HCT116 (cell line): ENCODE results near the gene NELL1. TPM values are rescaled to one million over a fixed set of nuclear protein-coding genes. Genes with fewer than 3 reads are reported as not detected.

Source experiments
- ATAC-seq: fragments of 200-7000 bp; cut with Tn5 transposase; 2 replicates; pipeline ENCODE4 v1.9.1; 2020; ENCODE audit warnings: mild to moderate bottlenecking, moderate library complexity
- BruUV-seq: library from RNA; stranded (reverse); fragments of 400-500 nt; replicated peaks from 2 replicates; lab custom pipeline; 2021; lab: Mats Ljungman, UMichigan
- CTCF ChIA-PET: fragments of 300-600 bp; sonication (Branson Sonifier 250); formaldehyde crosslinking; loops from one replicate; lab custom pipeline; 2021; ENCODE audit warnings: antibody characterized with exemption; lab: Charles Lee
- POLR2A ChIA-PET: fragments of 300-600, 350-600 bp; sonication (Branson Sonifier 250); formaldehyde crosslinking; loops from one replicate; lab custom pipeline; 2021; ENCODE audit warnings: antibody characterized with exemption; lab: Charles Lee
- RAD21 ChIA-PET, 2 experiments: fragments of 300-600 bp; sonication (Branson Sonifier 250); formaldehyde crosslinking; loops; one replicate each; lab custom pipeline; 2023; ENCODE audit warnings: low total read pairs in 2 of 2; ENCODE audit not compliant: uncharacterized antibody in 2 of 2, unreplicated experiment in 2 of 2, low non-redundant PET in 1 of 2; lab: Charles Lee
- DNase-seq: peaks from one replicate; pipeline ENCODE4 v3.0.0-alpha.2; 2010; ENCODE audit warnings: low read depth, low spot score
- H2AFZ ChIP-seq: fragments of 200-600 bp; shearing (Covaris generic), sonication (generic); 2 replicates; pipeline ENCODE4 v1.6.1; 2017; ENCODE audit warnings: low read depth, mixed run types, mixed read lengths, antibody characterized with exemption, low read length; ENCODE audit not compliant: poor library complexity, severe bottlenecking
- H3K27ac ChIP-seq: 2 replicates; pipeline ENCODE4 v1.5.1; 2012; ENCODE audit warnings: low read depth, low read length
- H3K27me3 ChIP-seq: fragments of 200-600 bp; sonication (generic); 2 replicates; pipeline ENCODE4 v1.6.1; 2016; ENCODE audit warnings: mixed run types, low read length, mixed read lengths; ENCODE audit not compliant: insufficient read depth
- H3K36me3 ChIP-seq, 2 experiments: fragments of 200-500 bp in 1 of 2; fragments of 200-600 bp in 1 of 2; sonication (Bioruptor generic) in 1 of 2; sonication (generic) in 1 of 2; 2 replicates each; pipeline versions ENCODE4 v1.5.1 to v1.6.1; 2014 to 2016; ENCODE audit warnings: low read length in 2 of 2, inconsistent platforms in 1 of 2, mixed read lengths in 1 of 2, mixed run types in 1 of 2; ENCODE audit not compliant: insufficient read depth in 2 of 2, control insufficient read depth in 1 of 2
- H3K4me1 ChIP-seq, 2 experiments: fragments of 200-600 bp in 1 of 2; sonication (generic) in 1 of 2; 2 replicates each; pipeline versions ENCODE4 v1.5.1 to v1.6.1; 2012 to 2017; ENCODE audit warnings: low read length in 2 of 2, inconsistent platforms in 1 of 2, mild to moderate bottlenecking in 1 of 2, mixed read lengths in 1 of 2, mixed run types in 1 of 2, moderate library complexity in 1 of 2; ENCODE audit not compliant: insufficient read depth in 2 of 2, control insufficient read depth in 1 of 2
- H3K4me2 ChIP-seq: fragments of 200-600 bp; sonication (generic); 2 replicates; pipeline ENCODE4 v1.6.1; 2017; ENCODE audit warnings: mixed run types, low read length, mixed read lengths
- H3K4me3 ChIP-seq, 2 experiments: fragments of 200-600 bp in 1 of 2; sonication (generic) in 1 of 2; replicated peaks in 1 of 2; 2 replicates each; pipeline ENCODE4 v1.5.1; 2011 to 2016; ENCODE audit warnings: low read length in 2 of 2, control low read depth in 1 of 2, low read depth in 1 of 2, mild to moderate bottlenecking in 1 of 2, mixed read lengths in 1 of 2, mixed run types in 1 of 2
- H3K79me2 ChIP-seq: fragments of 200-600 bp; sonication (generic); 2 replicates; pipeline ENCODE4 v1.6.1; 2017; ENCODE audit warnings: mild to moderate bottlenecking, mixed run types, low read length, moderate library complexity, mixed read lengths; ENCODE audit not compliant: insufficient read depth
- H3K9ac ChIP-seq: fragments of 200-600 bp; sonication (generic); 2 replicates; pipeline ENCODE4 v1.6.1; 2016; ENCODE audit warnings: low read length, mixed read lengths
- H3K9me2 ChIP-seq: fragments of 200-600 bp; sonication (generic), shearing (Covaris generic); 2 replicates; pipeline ENCODE4 v1.6.1; 2017; ENCODE audit warnings: mixed run types, mild to moderate bottlenecking, moderate library complexity; ENCODE audit not compliant: insufficient read depth
- H3K9me3 ChIP-seq, 2 experiments: fragments of 200-500 bp in 1 of 2; fragments of 200-600 bp in 1 of 2; sonication (Bioruptor generic) in 1 of 2; sonication (generic) in 1 of 2; 2 replicates each; pipeline ENCODE4 v1.6.1; 2014 to 2017; ENCODE audit warnings: low read length in 2 of 2, mixed read lengths in 2 of 2, inconsistent platforms in 1 of 2, low read depth in 1 of 2, mild to moderate bottlenecking in 1 of 2, mixed run types in 1 of 2, moderate library complexity in 1 of 2; ENCODE audit not compliant: control insufficient read depth in 1 of 2, insufficient read depth in 1 of 2
- H4K20me1 ChIP-seq: fragments of 200-600 bp; sonication (generic), shearing (Covaris generic); 2 replicates; pipeline ENCODE4 v1.6.1; 2017; ENCODE audit warnings: mixed run types, mild to moderate bottlenecking, moderate library complexity; ENCODE audit not compliant: insufficient read depth
- ELF1 ChIP-seq: IDR thresholded peaks from 2 replicates; pipeline ENCODE4 v1.6.1; 2012; ENCODE audit warnings: low read depth, borderline replicate concordance
- EZH2phosphoT487 ChIP-seq: fragments of 200-600 bp; IDR thresholded peaks from 2 replicates; pipeline ENCODE4 v1.6.1; 2018; ENCODE audit warnings: antibody characterized with exemption, borderline replicate concordance
- FOSL1 ChIP-seq: IDR thresholded peaks from 2 replicates; pipeline ENCODE4 v1.6.1; 2012; ENCODE audit warnings: low read depth
- SP1 ChIP-seq: IDR thresholded peaks from 2 replicates; pipeline ENCODE4 v1.6.1; 2012; ENCODE audit warnings: low read depth
- TCF7L2 ChIP-seq: IDR thresholded peaks from 2 replicates; pipeline ENCODE4 v1.7.0; 2011; ENCODE audit warnings: borderline replicate concordance, inconsistent platforms; ENCODE audit not compliant: insufficient read depth, insufficient read length; ENCODE audit errors: extremely low read depth
- intact Hi-C: fragments of 100-400 bp; cut with micrococcal nuclease; formaldehyde crosslinking; loops from 2 replicates; pipeline ENCODE4 v1.10.0; 2022
- total RNA-seq: library from RNA; stranded (reverse); gene quantifications from one replicate; pipeline ENCODE4 v1.2.1, GENCODE V29; 2021; ENCODE audit not compliant: unreplicated experiment
- TF ChIP-seq, protein P1 (sequence below), 3 experiments: fragments of 200-600 bp in 1 of 3; sonication (generic) in 1 of 3; IDR thresholded peaks in 2 of 3; conservative IDR thresholded peaks in 1 of 3; 2 replicates each; pipeline ENCODE4 v1.5.1; 2012 to 2017; ENCODE audit warnings: low read depth in 2 of 3, low read length in 2 of 3, antibody characterized with exemption in 1 of 3, borderline replicate concordance in 1 of 3, control low read depth in 1 of 3, mild to moderate bottlenecking in 1 of 3, mixed read lengths in 1 of 3, mixed run types in 1 of 3, moderate library complexity in 1 of 3; ENCODE audit not compliant: insufficient read depth in 1 of 3
- TF ChIP-seq, protein P2 (sequence below): IDR thresholded peaks from 2 replicates; pipeline ENCODE4 v1.6.1; 2012; ENCODE audit warnings: low read depth

NELL1 gene
- total RNA-seq, 1 experiment from 2014 or later: not detected

DNA sequence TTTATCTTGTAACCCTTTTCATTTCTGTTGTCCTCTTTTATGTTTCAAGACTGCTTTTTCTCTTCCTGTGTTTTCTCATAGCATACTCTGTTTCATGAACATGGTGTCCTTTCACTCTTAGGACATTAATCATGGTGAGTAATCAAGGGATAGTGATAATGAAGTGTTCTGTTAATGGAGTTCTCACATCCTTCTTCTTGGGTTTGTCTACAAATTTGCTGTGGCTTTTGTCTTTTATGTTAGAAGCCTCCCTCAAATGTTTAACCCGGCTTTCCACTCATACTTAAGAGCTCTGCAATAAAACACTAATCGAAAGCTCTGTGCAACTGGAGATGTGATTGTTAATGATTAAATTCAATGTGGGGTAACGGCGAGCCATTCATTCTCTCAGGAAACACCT lies 593.6 kb downstream of the NELL1 start:
- Histone ChIP-seq H4K20me1 (no peaks in the 10 kb centered on the region), H3K4me2 (no peak overlapping the region), H3K4me3 (no peak overlapping the region), H3K27ac (no peak overlapping the region), H3K27me3 (no peaks in the 10 kb centered on the region), H3K9ac (no peak overlapping the region), H3K4me1 (no peaks in the 10 kb centered on the region), H2AFZ (no peak overlapping the region), H3K36me3 (no peaks in the 10 kb centered on the region), H3K9me3 (peaks cover 10% of the 10 kb centered on the region in 2 experiments; a peak in 2 of 4 replicates), H3K79me2 (no peaks in the 10 kb centered on the region), H3K9me2 (no peaks in the 10 kb centered on the region)
- CTCF ChIA-PET: no interaction called here
- TF ChIP-seq SP1 (no peak), ELF1 (no peak), FOSL1 (no peak), TCF7L2 (no peak), EZH2phosphoT487 (no peak)
- TF ChIP-seq, protein P1, sequence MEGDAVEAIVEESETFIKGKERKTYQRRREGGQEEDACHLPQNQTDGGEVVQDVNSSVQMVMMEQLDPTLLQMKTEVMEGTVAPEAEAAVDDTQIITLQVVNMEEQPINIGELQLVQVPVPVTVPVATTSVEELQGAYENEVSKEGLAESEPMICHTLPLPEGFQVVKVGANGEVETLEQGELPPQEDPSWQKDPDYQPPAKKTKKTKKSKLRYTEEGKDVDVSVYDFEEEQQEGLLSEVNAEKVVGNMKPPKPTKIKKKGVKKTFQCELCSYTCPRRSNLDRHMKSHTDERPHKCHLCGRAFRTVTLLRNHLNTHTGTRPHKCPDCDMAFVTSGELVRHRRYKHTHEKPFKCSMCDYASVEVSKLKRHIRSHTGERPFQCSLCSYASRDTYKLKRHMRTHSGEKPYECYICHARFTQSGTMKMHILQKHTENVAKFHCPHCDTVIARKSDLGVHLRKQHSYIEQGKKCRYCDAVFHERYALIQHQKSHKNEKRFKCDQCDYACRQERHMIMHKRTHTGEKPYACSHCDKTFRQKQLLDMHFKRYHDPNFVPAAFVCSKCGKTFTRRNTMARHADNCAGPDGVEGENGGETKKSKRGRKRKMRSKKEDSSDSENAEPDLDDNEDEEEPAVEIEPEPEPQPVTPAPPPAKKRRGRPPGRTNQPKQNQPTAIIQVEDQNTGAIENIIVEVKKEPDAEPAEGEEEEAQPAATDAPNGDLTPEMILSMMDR (IDR thresholded peaks at IDR 0.05 in 2 of 3, conservative IDR thresholded peaks at IDR 0.05 in 1 of 3; ENCODE audit: borderline replicate concordance in 1 of 3, insufficient read depth in 1 of 3, low read depth in 2 of 3, low read length in 2 of 3): no peak
- TF ChIP-seq, protein P2, sequence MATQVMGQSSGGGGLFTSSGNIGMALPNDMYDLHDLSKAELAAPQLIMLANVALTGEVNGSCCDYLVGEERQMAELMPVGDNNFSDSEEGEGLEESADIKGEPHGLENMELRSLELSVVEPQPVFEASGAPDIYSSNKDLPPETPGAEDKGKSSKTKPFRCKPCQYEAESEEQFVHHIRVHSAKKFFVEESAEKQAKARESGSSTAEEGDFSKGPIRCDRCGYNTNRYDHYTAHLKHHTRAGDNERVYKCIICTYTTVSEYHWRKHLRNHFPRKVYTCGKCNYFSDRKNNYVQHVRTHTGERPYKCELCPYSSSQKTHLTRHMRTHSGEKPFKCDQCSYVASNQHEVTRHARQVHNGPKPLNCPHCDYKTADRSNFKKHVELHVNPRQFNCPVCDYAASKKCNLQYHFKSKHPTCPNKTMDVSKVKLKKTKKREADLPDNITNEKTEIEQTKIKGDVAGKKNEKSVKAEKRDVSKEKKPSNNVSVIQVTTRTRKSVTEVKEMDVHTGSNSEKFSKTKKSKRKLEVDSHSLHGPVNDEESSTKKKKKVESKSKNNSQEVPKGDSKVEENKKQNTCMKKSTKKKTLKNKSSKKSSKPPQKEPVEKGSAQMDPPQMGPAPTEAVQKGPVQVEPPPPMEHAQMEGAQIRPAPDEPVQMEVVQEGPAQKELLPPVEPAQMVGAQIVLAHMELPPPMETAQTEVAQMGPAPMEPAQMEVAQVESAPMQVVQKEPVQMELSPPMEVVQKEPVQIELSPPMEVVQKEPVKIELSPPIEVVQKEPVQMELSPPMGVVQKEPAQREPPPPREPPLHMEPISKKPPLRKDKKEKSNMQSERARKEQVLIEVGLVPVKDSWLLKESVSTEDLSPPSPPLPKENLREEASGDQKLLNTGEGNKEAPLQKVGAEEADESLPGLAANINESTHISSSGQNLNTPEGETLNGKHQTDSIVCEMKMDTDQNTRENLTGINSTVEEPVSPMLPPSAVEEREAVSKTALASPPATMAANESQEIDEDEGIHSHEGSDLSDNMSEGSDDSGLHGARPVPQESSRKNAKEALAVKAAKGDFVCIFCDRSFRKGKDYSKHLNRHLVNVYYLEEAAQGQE: no peak
- BruUV-seq: no TSS peak
- POLR2A ChIA-PET: no interaction called here
- intact Hi-C loops: no loop called here
- no peak for DNase-seq
- RAD21 ChIA-PET: no interaction called here
- ATAC-seq: no peak
